Transverse colon (tissue), 4 donors: Measurements from ENCODE around the gene ZNF430. TPM values are rescaled to one million over a fixed set of nuclear protein-coding genes. Genes with fewer than 3 reads are reported as not detected.

Source experiments
- DNase-seq: peaks from one replicate; pipeline ENCODE4 v3.0.0-alpha.2; 2019
- H3K27ac ChIP-seq, 4 donors: fragments of 200-600 bp; sonication (generic); 2 replicates each; pipeline ENCODE4 v1.5.1; 2016 to 2018; ENCODE audit warnings: inconsistent platforms in 4 of 4
- H3K27me3 ChIP-seq: fragments of 200-600 bp; sonication (generic); 2 replicates; pipeline ENCODE4 v1.5.1; 2017; ENCODE audit warnings: inconsistent platforms
- H3K36me3 ChIP-seq, 4 donors: fragments of 200-600 bp; sonication (generic); 2 replicates each; pipeline ENCODE4 v1.5.1; 2017 to 2019; ENCODE audit warnings: inconsistent platforms in 4 of 4
- H3K4me1 ChIP-seq, 4 donors: fragments of 200-600 bp; sonication (generic); 2 replicates each; pipeline ENCODE4 v1.5.1; 2017 to 2020; ENCODE audit warnings: inconsistent platforms in 4 of 4
- H3K4me3 ChIP-seq, 4 donors: fragments of 200-600 bp; sonication (generic); 1 replicate in 1 of 4; 2 replicates in 3 of 4; pipeline versions ENCODE4 v1.5.1 to v1.6.1; 2017 to 2019; ENCODE audit warnings: inconsistent platforms in 4 of 4
- H3K9me3 ChIP-seq, 2 donors: fragments of 200-600 bp; sonication (generic); 2 replicates each; pipeline ENCODE4 v1.5.1; 2017 to 2019; ENCODE audit warnings: inconsistent platforms in 2 of 2
- CTCF ChIP-seq, 5 experiments: fragments of 200-600 bp in 3 of 5; fragments of 450-650 bp in 2 of 5; sonication (generic) in 3 of 5; IDR thresholded peaks; 1 replicate in 2 of 5; 2 replicates in 3 of 5; pipeline ENCODE4 v1.5.1; 2016 to 2017; ENCODE audit warnings: antibody characterized with exemption in 5 of 5, inconsistent platforms in 3 of 5, mild to moderate bottlenecking in 2 of 5, moderate library complexity in 1 of 5
- EP300 ChIP-seq: sonication (generic); formaldehyde crosslinking; IDR thresholded peaks from one replicate; pipeline ENCODE4 v1.6.1; 2017; ENCODE audit warnings: antibody characterized with exemption, low read depth
- POLR2A ChIP-seq: fragments of 450-650 bp; IDR thresholded peaks from one replicate; pipeline ENCODE4 v1.6.1; 2016; ENCODE audit warnings: antibody characterized with exemption, mild to moderate bottlenecking, moderate library complexity
- POLR2AphosphoS5 ChIP-seq, 3 donors: sonication (generic); formaldehyde crosslinking; IDR thresholded peaks; one replicate each; pipeline ENCODE4 v1.6.1; 2016; ENCODE audit warnings: antibody characterized with exemption in 3 of 3
- WGBS, 2 donors: methylation state at CpG; one replicate each; pipeline ENCODE4 v1.1.5; 2018; ENCODE audit warnings: low coverage in 1 of 2; 5-methylcytosine and 5-hydroxymethylcytosine counted together
- in situ Hi-C, 4 donors: fragments of 200-750 bp; cut with MboI; loops; one replicate each; pipeline versions ENCODE4 v1.15.0 to v1.15.1; 2017; ENCODE audit warnings: low sequenced_read_pairs in 3 of 4, low pct_ligation_motif_present in 1 of 4, low pct_unique_long_range_greater_than_20kb in 1 of 4
- intact Hi-C: fragments of 100-400 bp; cut with DNase I; formaldehyde crosslinking; loops from one replicate; pipeline ENCODE4 v1.15.1; 2023; ENCODE audit warnings: low total_unique reads
- total RNA-seq, 4 donors: library from RNA; depleted of rRNA; stranded (reverse); fragments of >200 nt; gene quantifications; one replicate each; pipeline ENCODE4 v1.1.0, GENCODE V29; 2016

The ZNF430 gene
- total RNA-seq, 4 donors from 2014 or later: 2.2 to 8.3 (median 4.3) TPM

GRCh38 chr19:21084343-21084742 lies 63.9 kb downstream of the ZNF430 start:
- H3K9me3 ChIP-seq: no peaks in the 10 kb centered on the region
- 88% methylated on average over 1 of the region's 1 CpG; no CpG with 5 or more reads in 1 of the 2 donors for WGBS, 2 donors

GRCh38 chr19:21087871-21088270 lies 67.4 kb downstream of the ZNF430 start:
- Histone ChIP-seq H3K9me3 (no peaks in the 10 kb centered on the region), H3K36me3 (no peaks in the 10 kb centered on the region), H3K27ac (no peak overlapping the region), H3K4me1 (peaks cover 0 to 8% (median 3%) of the 10 kb centered on the region in 4 donors), H3K4me3 (no peak overlapping the region), H3K27me3 (no peaks in the 10 kb centered on the region)
- in situ Hi-C loops: loop anchor here in 2 of 4 donors (5.0 to 10.0 kb wide), 2 partner anchors 57 to 64 kb away; partner anchors contain the start of gene ZNF431 (in 1 of the 2)
- TF ChIP-seq CTCF (IDR thresholded peaks at IDR 0.05) (no peak), POLR2AphosphoS5 (IDR thresholded peaks at IDR 0.05) (peak in 1 of 3 donors; percentile 52), EP300 (no peak)
- DNase-seq: no peak
- intact Hi-C loops: no loop called here
- WGBS, 2 donors: 47 to 75% methylated on average over 3 of the region's 3 CpGs

More at GRCh38 chr19:21084343-21084742, 63.9 kb downstream of the ZNF430 start:
- Histone ChIP-seq H3K27me3 (no peaks in the 10 kb centered on the region), H3K4me1 (peaks cover 0 to 12% (median 6%) of the 10 kb centered on the region in 4 donors), H3K27ac (no peak overlapping the region), H3K36me3 (no peaks in the 10 kb centered on the region), H3K4me3 (no peak overlapping the region)
- in situ Hi-C loops (loop anchor here in 1 of 4 donors (10.0 kb wide), 1 partner anchor 60 kb away; the partner anchor contains the start of gene ZNF431), intact Hi-C loops (no loop called here)
- no peak for DNase-seq
- no peak for TF ChIP-seq CTCF (IDR thresholded peaks at IDR 0.05)
- TF ChIP-seq POLR2AphosphoS5 (IDR thresholded peaks at IDR 0.05): no peak
- no peak for TF ChIP-seq EP300
- TF ChIP-seq POLR2A: no peak

- H3K27ac ChIP-seq: peak overlapping the region in 1 of 4 donors; percentile 29
- H3K4me1 ChIP-seq: peaks cover 0 to 4% (median 0%) of the 10 kb centered on the region in 4 donors
- no peaks in the 10 kb centered on the region for H3K27me3 ChIP-seq
- no peak for TF ChIP-seq CTCF (IDR thresholded peaks at IDR 0.05)
- no peak for TF ChIP-seq EP300
- no peak for TF ChIP-seq POLR2A
- no peak for TF ChIP-seq POLR2AphosphoS5 (IDR thresholded peaks at IDR 0.05)
- H3K4me3 ChIP-seq: no peak overlapping the region
- H3K36me3 ChIP-seq: no peaks in the 10 kb centered on the region
- H3K9me3 ChIP-seq: no peaks in the 10 kb centered on the region
- DNase-seq: no peak
- intact Hi-C loops (no loop called here), in situ Hi-C loops (loop anchor here in 2 of 4 donors (5.0 to 10.0 kb wide), 2 partner anchors 60 to 63 kb away; no protein-coding TSS in a partner anchor)
These were observed 71.7 kb downstream of the ZNF430 start for GRCh38 chr19:21092109-21092508.

GRCh38 chr19:21094347-21095025 lies 74.0 kb downstream of the ZNF430 start:
- Histone ChIP-seq H3K4me3 (no peak overlapping the region), H3K9me3 (no peaks in the 10 kb centered on the region), H3K4me1 (peaks cover 0 to 4% (median 0%) of the 10 kb centered on the region in 4 donors), H3K27me3 (no peaks in the 10 kb centered on the region), H3K36me3 (no peaks in the 10 kb centered on the region), H3K27ac (no peak overlapping the region)
- no peak for DNase-seq
- WGBS, 2 donors: 100% methylated on average over 1 of the region's 1 CpG; no CpG with 5 or more reads in 1 of the 2 donors
- in situ Hi-C loops: loop anchor here in 2 of 4 donors (5.0 to 10.0 kb wide), 2 partner anchors 58 to 60 kb away; no protein-coding TSS in a partner anchor
- TF ChIP-seq CTCF (IDR thresholded peaks at IDR 0.05) (no peak), POLR2AphosphoS5 (IDR thresholded peaks at IDR 0.05) (no peak)
- intact Hi-C loops: no loop called here
